DMS53 (cell line): ENCODE data around the gene AFF2.
A peak's percentile ranks its signal among the peaks of the same experiment; 100 is the strongest.
"Not testable (repeated sequence)": the region's sequence is repeated elsewhere in the genome, so short reads cannot be mapped to it uniquely, and the experiment has no call there.

Experiments used
- DNase-seq: peaks from one replicate; lab custom pipeline; 2025; lab: John Stamatoyannopoulos, UW

AFF2 gene

GRCh38 chrX:148634591-148634990 lies 134.2 kb downstream of the AFF2 start:
- no peak for DNase-seq

- DNase-seq, result no peak
Observed at GRCh38 chrX:148643460-148643859, 143.0 kb downstream of the AFF2 start.

DNA sequence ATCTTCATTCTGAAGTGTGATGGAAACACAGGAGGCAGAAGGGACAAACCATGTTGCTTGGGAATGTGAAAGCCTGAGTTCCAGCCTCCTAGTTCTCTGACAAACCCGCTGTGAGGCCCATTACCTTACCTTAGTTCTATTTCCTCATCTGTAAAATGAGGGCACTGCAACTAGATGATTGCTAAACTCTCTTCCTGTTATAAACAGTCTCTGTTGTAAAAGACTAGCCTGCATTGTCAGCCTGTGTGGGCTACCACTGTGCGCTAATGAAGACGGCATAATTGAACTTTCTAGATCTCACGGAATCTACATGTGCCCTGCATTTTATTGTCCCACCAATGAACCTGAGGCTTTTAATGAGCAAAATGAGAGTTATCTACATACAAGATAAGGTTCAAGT lies 147.2 kb downstream of the AFF2 start:
- no peak for DNase-seq

GRCh38 chrX:148649145-148649795 lies 148.9 kb downstream of the AFF2 start:
- DNase-seq, result no peak

- DNase-seq, result no peak
Observed at GRCh38 chrX:148658115-148658730, 157.8 kb downstream of the AFF2 start.

GRCh38 chrX:148659481-148659880 lies 159.1 kb downstream of the AFF2 start:
- no peak for DNase-seq

GRCh38 chrX:148661035-148661434 lies 160.6 kb downstream of the AFF2 start:
- peak; percentile 26 for DNase-seq

GRCh38 chrX:148662014-148662413 lies 161.6 kb downstream of the AFF2 start:
- DNase-seq, result no peak

DNA sequence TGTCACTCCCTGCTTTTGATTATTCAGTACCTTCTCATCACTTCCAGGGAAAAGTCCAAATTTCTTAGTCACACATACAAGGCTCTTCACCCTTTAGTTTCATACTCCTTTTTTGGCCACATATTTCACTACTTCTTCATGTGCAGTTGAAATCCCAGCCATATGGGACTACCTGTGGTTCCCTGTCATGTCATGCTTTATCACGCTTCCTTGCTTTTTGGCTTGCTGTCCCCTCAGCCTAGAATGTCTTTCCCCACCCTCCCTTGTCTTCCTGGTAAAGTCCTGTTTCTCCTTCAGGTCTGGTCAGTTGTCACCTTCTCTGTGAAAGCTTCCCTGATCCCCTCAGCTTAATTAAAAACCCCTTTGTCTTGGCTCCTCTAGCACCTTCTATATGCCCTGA lies 163.8 kb downstream of the AFF2 start:
- DNase-seq, result no peak

GRCh38 chrX:148664995-148665394 lies 164.6 kb downstream of the AFF2 start:
- DNase-seq, result no peak

- DNase-seq, result not testable (repeated sequence)
Observed at GRCh38 chrX:148669175-148669574, 168.8 kb downstream of the AFF2 start.

DNA sequence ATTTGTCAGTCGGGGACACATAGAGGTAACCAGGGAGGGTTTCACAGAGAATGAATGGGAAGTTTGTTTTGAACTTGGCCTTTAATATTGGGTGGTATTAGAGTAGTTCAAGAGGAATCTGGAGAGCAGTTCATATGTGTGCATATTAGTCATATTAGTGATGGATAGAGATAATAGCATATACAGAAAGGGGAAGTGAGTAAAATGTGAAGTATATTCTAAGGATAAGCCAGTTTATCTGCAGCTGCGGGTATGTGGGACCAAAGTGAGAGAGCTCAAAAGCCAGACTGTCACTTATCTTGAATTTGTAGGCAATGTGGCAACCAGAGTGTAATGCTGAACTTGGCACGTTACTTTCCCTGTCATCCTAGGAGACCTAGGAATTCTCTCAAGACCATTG lies 169.9 kb downstream of the AFF2 start:
- DNase-seq, result no peak

DNA sequence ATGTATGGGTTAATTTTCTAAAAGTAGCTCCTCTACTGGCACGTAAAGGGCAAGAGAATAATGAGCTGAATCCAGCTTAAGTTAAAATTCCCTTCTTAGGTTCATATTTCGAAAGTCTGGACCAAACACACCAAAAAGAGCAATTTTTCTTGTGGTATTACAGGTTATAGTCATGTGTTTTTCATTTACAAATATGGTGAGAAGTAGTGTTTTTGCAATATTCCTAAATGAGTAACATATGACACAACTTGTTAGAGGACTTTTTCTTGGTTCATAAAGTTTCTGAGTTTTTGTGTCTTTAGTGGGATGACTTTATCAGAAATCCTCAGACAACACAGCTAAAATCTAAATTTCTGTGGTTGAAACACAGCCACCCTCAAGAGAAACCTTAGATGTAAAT lies 172.1 kb downstream of the AFF2 start:
- no peak for DNase-seq

DNA sequence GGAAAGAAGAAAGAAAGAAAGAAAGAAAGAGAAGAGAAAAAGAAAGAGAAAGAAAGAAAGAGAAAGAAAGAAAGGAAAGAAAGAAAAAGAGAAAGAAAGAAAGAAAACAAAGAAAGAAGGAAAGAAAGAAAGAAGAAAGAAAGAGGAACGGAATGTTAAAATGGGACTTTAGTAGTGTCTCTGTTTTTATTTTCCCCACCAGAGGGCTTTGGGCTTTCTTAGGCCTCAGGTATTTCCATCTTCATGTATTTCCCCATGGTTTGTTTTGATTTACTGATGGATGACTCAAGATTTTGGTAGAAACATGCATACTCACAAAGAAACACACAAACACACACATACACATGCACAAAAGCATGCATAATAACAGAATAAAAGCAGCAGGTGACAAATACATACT lies 181.2 kb downstream of the AFF2 start:
- DNase-seq, result no peak

DNA sequence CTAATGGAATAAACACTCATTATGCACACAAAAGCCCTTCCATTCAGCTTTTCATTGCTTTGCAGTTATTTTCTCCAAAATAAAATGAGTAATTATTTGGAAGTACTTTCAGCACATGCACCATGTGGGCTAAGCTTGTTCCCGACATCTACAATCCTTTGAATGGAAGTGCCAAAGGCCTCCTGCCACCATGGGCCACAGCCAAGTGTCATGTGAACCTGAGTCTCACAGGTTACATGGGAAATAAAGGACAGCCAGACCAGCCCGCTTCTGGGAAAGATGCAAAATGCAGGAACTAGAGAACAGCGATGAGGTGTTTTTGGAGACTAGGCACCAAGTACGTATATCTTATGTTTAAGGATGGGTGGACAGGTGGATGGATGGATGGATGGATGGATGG lies 181.8 kb downstream of the AFF2 start:
- DNase-seq, result no peak

GRCh38 chrX:148691456-148691855 lies 191.0 kb downstream of the AFF2 start:
- no peak for DNase-seq

- DNase-seq, result no peak
Observed at GRCh38 chrX:148695255-148695654, 194.8 kb downstream of the AFF2 start.

GRCh38 chrX:148698221-148698620 lies 197.8 kb downstream of the AFF2 start:
- DNase-seq, result no peak

GRCh38 chrX:148700021-148700420 lies 199.6 kb downstream of the AFF2 start:
- no peak for DNase-seq

GRCh38 chrX:148713981-148714380 lies 213.6 kb downstream of the AFF2 start:
- DNase-seq, result no peak

- DNase-seq, result no peak
Observed at GRCh38 chrX:148715361-148715760, 214.9 kb downstream of the AFF2 start.

- no peak for DNase-seq
Observed at GRCh38 chrX:148722966-148723365, 222.5 kb downstream of the AFF2 start.

DNA sequence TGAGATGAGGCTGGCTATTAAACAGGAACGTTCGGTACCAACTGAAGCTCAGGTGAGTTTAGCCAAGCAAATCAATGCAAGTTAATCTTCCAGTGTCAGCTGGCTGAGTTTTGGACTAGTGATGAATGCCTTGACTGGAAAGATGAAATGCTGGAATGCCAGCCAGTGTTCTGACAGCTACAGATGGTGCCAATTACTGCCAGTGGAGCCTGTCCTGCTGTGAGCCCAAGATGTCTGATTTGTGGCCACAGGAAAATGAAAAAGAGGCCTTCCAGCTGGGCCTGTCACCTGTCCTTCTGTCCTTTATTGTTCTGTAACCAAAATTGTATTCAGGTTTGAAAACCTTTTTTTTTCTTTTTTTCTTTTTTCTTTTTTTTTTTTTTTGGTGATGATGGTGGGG lies 223.1 kb downstream of the AFF2 start:
- DNase-seq, result no peak

- DNase-seq, result no peak
Observed at GRCh38 chrX:148728901-148729300, 228.5 kb downstream of the AFF2 start.
